Calu3 (cell line): ENCODE data around the gene MAP2. TPM values are rescaled to one million over a fixed set of nuclear protein-coding genes. Genes with fewer than 3 reads are reported as not detected.

Source experiments
- Bru-seq: library from RNA; stranded (reverse); fragments of 400-500 nt; gene quantifications from one replicate; lab custom pipeline; 2021; lab: Mats Ljungman, UMichigan
- BruChase-seq, 2 experiments: library from RNA; stranded (reverse); fragments of 400-500 nt; gene quantifications; one replicate each; lab custom pipeline; 2021; lab: Mats Ljungman, UMichigan
- BruUV-seq: library from RNA; stranded (reverse); fragments of 400-500 nt; replicated peaks from 2 replicates; lab custom pipeline; 2021; lab: Mats Ljungman, UMichigan
- CTCF ChIA-PET: fragments of 300-600 bp; sonication (Branson Sonifier 250); formaldehyde crosslinking; loops from one replicate; lab custom pipeline; 2022; ENCODE audit warnings: antibody characterized with exemption; lab: Charles Lee
- DNase-seq: peaks from one replicate; pipeline ENCODE4 v3.0.0; 2022
- H3K27ac Mint-ChIP-seq: one replicate; pipeline ENCODE4 v1.8.0; 2022; ENCODE audit warnings: mixed read lengths; ENCODE audit not compliant: unreplicated experiment
- H3K27me3 Mint-ChIP-seq: one replicate; pipeline ENCODE4 v1.8.0; 2022; ENCODE audit warnings: mixed read lengths; ENCODE audit not compliant: unreplicated experiment
- H3K36me3 Mint-ChIP-seq: one replicate; pipeline ENCODE4 v1.8.0; 2022; ENCODE audit warnings: mild to moderate bottlenecking, moderate library complexity, mixed read lengths; ENCODE audit not compliant: insufficient read depth, unreplicated experiment
- H3K4me1 Mint-ChIP-seq: one replicate; pipeline ENCODE4 v1.8.0; 2022; ENCODE audit warnings: mild to moderate bottlenecking, low read depth, mixed read lengths; ENCODE audit not compliant: unreplicated experiment
- H3K4me3 Mint-ChIP-seq: one replicate; pipeline ENCODE4 v1.8.0; 2022; ENCODE audit warnings: mild to moderate bottlenecking, low read depth, moderate library complexity, mixed read lengths; ENCODE audit not compliant: unreplicated experiment
- H3K9me3 Mint-ChIP-seq: one replicate; pipeline ENCODE4 v1.8.0; 2022; ENCODE audit warnings: low read depth, mixed read lengths; ENCODE audit not compliant: unreplicated experiment
- CTCF ChIP-seq: fragments of 200-600 bp; IDR thresholded peaks from one replicate; pipeline ENCODE4 v1.8.0; 2022; ENCODE audit warnings: antibody characterized with exemption; ENCODE audit not compliant: unreplicated experiment
- intact Hi-C: fragments of 100-400 bp; cut with micrococcal nuclease; formaldehyde crosslinking; loops from one replicate; pipeline ENCODE4 v1.10.0; 2022; ENCODE audit not compliant: unreplicated experiment
- long read RNA-seq: library from polyadenylated mRNA; stranded (forward); transcript quantifications from one replicate; pipeline ENCODE4 v2.0.0, GENCODE V29; 2022
- total RNA-seq: library from RNA; stranded (reverse); gene quantifications from 2 replicates; pipeline ENCODE4 v1.2.3, GENCODE V29; 2022

MAP2 gene
- total RNA-seq, result 9.5 and 11.2 TPM in 2 replicates
- percentile 47 among the genes with signal in this experiment for Bru-seq, nascent RNA
- BruChase-seq, experiment 1, labeled RNA remaining after a 6-hour chase, result percentile 41 among the genes with signal in this experiment
- percentile 43 among the genes with signal in this experiment for BruChase-seq, experiment 2, labeled RNA remaining after a 2-hour chase
- long read RNA-seq, partial matches to known transcripts, result 2 of 11 reads
- long read RNA-seq, other reads (novel, unspliced or antisense), result 8 of 11 reads

GRCh38 chr2:209423562-209424198, at the start of gene MAP2:
TSS of gene MAP2 (plus strand) at chr2:209424047. CDS start at chr2:209653171, 229,124 bp downstream.
- H3K36me3 Mint-ChIP-seq, result peaks cover 23% of the 10 kb centered on the region
- no peaks in the 10 kb centered on the region for H3K27me3 Mint-ChIP-seq
- peak; percentile 98 for TF ChIP-seq CTCF
- peaks cover 35% of the 10 kb centered on the region for H3K4me1 Mint-ChIP-seq
- peak within 1 kb of the TSS; percentile 94 for H3K4me3 Mint-ChIP-seq
- CTCF ChIA-PET, result interaction anchor here (0.6 to 3.7 kb wide), 11 partner anchors 31 to 1016 kb away, joined by 3 to 51 read pairs (median 5); no protein-coding TSS in a partner anchor
- peak within 1 kb of the TSS; percentile 84 for H3K27ac Mint-ChIP-seq
- H3K9me3 Mint-ChIP-seq, result no peaks in the 10 kb centered on the region
- peak; percentile 95 for DNase-seq
- intact Hi-C loops, result loop anchor here (1.0 to 2.0 kb wide), 3 partner anchors 55 to 1017 kb away; partner anchors contain the start of gene PTH2R
- no TSS peak for BruUV-seq

GRCh38 chr2:209376686-209377085, 47.2 kb upstream of the MAP2 start:
- Mint-ChIP-seq H3K36me3 (no peaks in the 10 kb centered on the region), H3K9me3 (peaks cover 22% of the 10 kb centered on the region), H3K27ac (no peak overlapping the region), H3K4me3 (no peak overlapping the region), H3K27me3 (no peaks in the 10 kb centered on the region), H3K4me1 (peaks cover 8% of the 10 kb centered on the region)
- TF ChIP-seq CTCF, result no peak
- CTCF ChIA-PET, result no interaction called here
- intact Hi-C loops, result no loop called here
- BruUV-seq, result no TSS peak
- DNase-seq, result no peak

- DNase-seq, result no peak
- peaks cover 24% of the 10 kb centered on the region for H3K4me1 Mint-ChIP-seq
- no peak overlapping the region for H3K27ac Mint-ChIP-seq
- no peaks in the 10 kb centered on the region for H3K27me3 Mint-ChIP-seq
- peaks cover 12% of the 10 kb centered on the region for H3K36me3 Mint-ChIP-seq
- no peak for TF ChIP-seq CTCF
- CTCF ChIA-PET, result interaction anchor here (1.2 to 1.9 kb wide), 2 partner anchors 12 to 43 kb away, joined by 5 to 6 read pairs; partner anchors contain the start of gene MAP2
- H3K9me3 Mint-ChIP-seq, result peaks cover 13% of the 10 kb centered on the region
- no TSS peak for BruUV-seq
- H3K4me3 Mint-ChIP-seq, result no peak overlapping the region
- intact Hi-C loops, result no loop called here
Observed at GRCh38 chr2:209380293-209380692, 43.6 kb upstream of the MAP2 start.

GRCh38 chr2:209381091-209381490, 42.8 kb upstream of the MAP2 start:
- H3K4me1 Mint-ChIP-seq, result peaks cover 24% of the 10 kb centered on the region
- no TSS peak for BruUV-seq
- H3K9me3 Mint-ChIP-seq, result peaks cover 8% of the 10 kb centered on the region
- intact Hi-C loops, result no loop called here
- H3K36me3 Mint-ChIP-seq, result peaks cover 12% of the 10 kb centered on the region
- no peak for DNase-seq
- H3K4me3 Mint-ChIP-seq, result no peak overlapping the region
- H3K27me3 Mint-ChIP-seq, result no peaks in the 10 kb centered on the region
- peak overlapping the region; percentile 2 for H3K27ac Mint-ChIP-seq
- TF ChIP-seq CTCF, result no peak
- CTCF ChIA-PET, result no interaction called here
